HAP-1 (cell line): Measurements from ENCODE around the gene TADA2B.
"Not testable (repeated sequence)": the region's sequence is repeated elsewhere in the genome, so short reads cannot be mapped to it uniquely, and the experiment has no call there.

Experiments used
- DNase-seq, 2 experiments: peaks; one replicate each; pipeline ENCODE4 v3.0.0-alpha.2; 2016 to 2020; ENCODE audit warnings: low spot score in 2 of 2
- H3K27me3 ChIP-seq: fragments of 250-450 bp; sonication (Bioruptor Pico); 2 replicates; pipeline ENCODE4 v1.5.1; 2020; ENCODE audit warnings: low read depth, mild to moderate bottlenecking, moderate library complexity
- H3K36me3 ChIP-seq: fragments of 250-450 bp; sonication (Bioruptor Pico); replicated peaks from 2 replicates; pipeline ENCODE4 v1.5.1; 2020; ENCODE audit warnings: mild to moderate bottlenecking
- H3K4me1 ChIP-seq: fragments of 250-450 bp; sonication (Bioruptor Pico); 2 replicates; pipeline ENCODE4 v1.5.1; 2020; ENCODE audit warnings: mild to moderate bottlenecking
- H3K4me3 ChIP-seq: fragments of 250-450 bp; sonication (Bioruptor Pico); 2 replicates; pipeline ENCODE4 v1.5.1; 2020; ENCODE audit warnings: mild to moderate bottlenecking, moderate library complexity
- H3K9me3 ChIP-seq: fragments of 250-450 bp; sonication (Bioruptor Pico); 2 replicates; pipeline ENCODE4 v1.5.1; 2020; ENCODE audit warnings: mild to moderate bottlenecking, moderate library complexity
- in situ Hi-C: fragments of 300-500 bp; cut with MboI; formaldehyde crosslinking; loops from 3 replicates; pipeline ENCODE4 v1.14.3; 2020; ENCODE audit warnings: low sequenced_read_pairs, inconsistent platforms, mixed read lengths

The TADA2B gene

DNA sequence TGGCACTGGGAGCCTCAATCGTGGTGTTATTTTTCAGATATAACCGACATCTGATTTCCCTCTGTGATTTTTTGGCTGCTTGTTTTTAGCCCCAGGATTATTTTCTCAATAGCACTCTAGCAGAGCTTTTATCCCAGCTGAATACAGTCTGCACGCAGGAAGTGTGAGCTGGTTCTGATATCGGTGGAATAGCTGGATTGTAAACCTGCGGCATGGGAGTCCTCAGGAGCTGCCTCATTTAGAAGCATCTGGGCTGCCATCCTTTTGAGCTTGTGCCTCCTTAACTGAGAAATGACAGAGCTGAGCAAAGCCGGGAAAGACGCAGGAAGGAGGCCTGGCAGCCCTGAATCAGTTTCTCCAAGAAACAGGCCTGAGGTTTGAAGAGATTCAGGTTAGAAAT is 53.1 kb downstream of the TADA2B start:
- in situ Hi-C loops = loop anchor here (25.0 kb wide), 1 partner anchor 834 kb away; the partner anchor contains the start of gene WFS1

DNA sequence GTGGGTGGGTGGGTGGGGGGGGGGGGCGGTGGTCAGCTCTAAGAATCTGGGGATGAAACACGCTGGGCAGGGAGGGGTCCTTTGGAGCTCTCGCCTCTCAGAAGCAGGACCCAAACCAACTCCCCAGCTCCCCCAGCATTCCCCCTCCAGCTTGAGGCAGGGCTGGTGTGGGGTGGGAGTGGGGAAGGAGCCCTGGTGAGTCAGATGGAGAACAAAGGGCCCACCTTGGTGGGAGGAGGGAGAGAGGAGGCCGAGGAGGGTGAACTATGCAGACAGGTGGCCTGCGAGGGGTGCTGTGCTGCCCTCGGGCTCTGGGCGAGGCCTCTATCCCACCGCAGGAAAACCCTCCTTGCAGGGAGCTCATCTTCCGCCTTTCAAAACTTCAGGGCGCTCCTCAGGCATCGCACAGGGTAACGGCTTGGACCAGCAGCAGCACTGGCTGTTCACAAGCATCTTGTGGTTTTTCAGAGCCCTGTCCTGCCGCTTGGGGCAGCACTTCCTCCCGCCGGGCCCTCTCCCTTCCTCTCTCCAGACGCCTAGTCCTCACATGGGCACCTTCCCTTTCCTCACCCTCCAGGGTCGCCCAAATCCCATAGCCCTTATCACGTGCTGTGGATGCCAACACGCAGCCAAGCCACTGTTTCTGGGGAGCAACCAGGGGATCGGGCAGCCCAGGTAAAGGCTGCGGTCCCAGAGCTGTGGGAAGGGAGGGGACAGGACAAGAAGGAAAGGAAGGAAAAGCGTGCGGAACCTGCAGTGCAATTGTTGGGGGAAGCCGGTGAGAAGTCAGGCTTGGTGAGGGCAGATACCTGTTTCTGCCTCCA is 58.7 kb downstream of the TADA2B start:
- no peaks in the 10 kb centered on the region for H3K36me3 ChIP-seq
- peaks cover 3% of the 10 kb centered on the region; the same call in 1 of the 2 replicates for H3K27me3 ChIP-seq
- in situ Hi-C loops = no loop called here
- H3K4me3 ChIP-seq = peak overlapping the region; percentile 54
- DNase-seq = peak; percentile 81 to 87
- H3K4me1 ChIP-seq = peaks cover 14% of the 10 kb centered on the region
- H3K9me3 ChIP-seq = no peaks in the 10 kb centered on the region

More for the DNA sequence above, 53.1 kb downstream of the TADA2B start:
- no peak overlapping the region for H3K4me3 ChIP-seq
- no peaks in the 10 kb centered on the region for H3K4me1 ChIP-seq
- no peaks in the 10 kb centered on the region for H3K36me3 ChIP-seq
- no peaks in the 10 kb centered on the region for H3K9me3 ChIP-seq
- no peak for DNase-seq
- peaks cover 3% of the 10 kb centered on the region; the same call in 1 of the 2 replicates for H3K27me3 ChIP-seq

DNA sequence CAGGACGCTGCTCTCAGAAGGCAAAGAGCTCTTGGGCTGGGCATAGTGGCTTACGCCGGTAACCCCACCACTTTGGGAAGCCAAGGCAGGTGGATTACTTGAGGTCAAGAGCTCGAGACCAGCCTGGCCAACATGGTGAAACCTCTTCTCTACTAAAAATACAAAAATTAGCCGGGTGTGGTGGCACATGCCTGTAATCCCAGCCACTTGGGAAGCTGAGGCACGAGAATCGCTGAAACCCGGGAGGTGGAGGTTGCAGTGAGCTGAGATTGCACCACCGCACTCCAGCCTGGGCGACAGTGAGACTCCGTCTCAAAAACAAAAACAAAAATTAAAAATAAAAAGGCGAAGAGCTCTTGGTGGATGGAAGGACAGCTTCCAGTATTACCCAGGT is 59.3 kb downstream of the TADA2B start:
- in situ Hi-C loops, H3K9me3 ChIP-seq, H3K36me3 ChIP-seq, H3K27me3 ChIP-seq, DNase-seq: not testable (repeated sequence)
- Histone ChIP-seq H3K4me3 (peak overlapping the region; percentile 54), H3K4me1 (peaks cover 14% of the 10 kb centered on the region)

GRCh38 chr4:7103031-7103606 is 59.9 kb downstream of the TADA2B start:
- no peaks in the 10 kb centered on the region for H3K9me3 ChIP-seq
- H3K4me1 ChIP-seq = peaks cover 14% of the 10 kb centered on the region
- H3K36me3 ChIP-seq = no peaks in the 10 kb centered on the region
- in situ Hi-C loops = no loop called here
- H3K27me3 ChIP-seq = peaks cover 3% of the 10 kb centered on the region; the same call in 1 of the 2 replicates
- H3K4me3 ChIP-seq = peak overlapping the region; percentile 54
- peak; percentile 77 to 95 for DNase-seq

- no peaks in the 10 kb centered on the region for H3K27me3 ChIP-seq
- H3K4me3 ChIP-seq = peak overlapping the region; percentile 54
- no peaks in the 10 kb centered on the region for H3K36me3 ChIP-seq
- DNase-seq = peak in 1 of 2 experiments; percentile 22
- no peaks in the 10 kb centered on the region for H3K9me3 ChIP-seq
- in situ Hi-C loops = no loop called here
- H3K4me1 ChIP-seq = peaks cover 14% of the 10 kb centered on the region
Observed at GRCh38 chr4:7103607-7104365, 60.6 kb downstream of the TADA2B start.

GRCh38 chr4:7104366-7105031 is 61.3 kb downstream of the TADA2B start:
- in situ Hi-C loops = no loop called here
- DNase-seq = no peak
- no peaks in the 10 kb centered on the region for H3K9me3 ChIP-seq
- no peak overlapping the region for H3K4me3 ChIP-seq
- H3K36me3 ChIP-seq = no peaks in the 10 kb centered on the region
- H3K27me3 ChIP-seq = no peaks in the 10 kb centered on the region
- peaks cover 14% of the 10 kb centered on the region for H3K4me1 ChIP-seq

DNA sequence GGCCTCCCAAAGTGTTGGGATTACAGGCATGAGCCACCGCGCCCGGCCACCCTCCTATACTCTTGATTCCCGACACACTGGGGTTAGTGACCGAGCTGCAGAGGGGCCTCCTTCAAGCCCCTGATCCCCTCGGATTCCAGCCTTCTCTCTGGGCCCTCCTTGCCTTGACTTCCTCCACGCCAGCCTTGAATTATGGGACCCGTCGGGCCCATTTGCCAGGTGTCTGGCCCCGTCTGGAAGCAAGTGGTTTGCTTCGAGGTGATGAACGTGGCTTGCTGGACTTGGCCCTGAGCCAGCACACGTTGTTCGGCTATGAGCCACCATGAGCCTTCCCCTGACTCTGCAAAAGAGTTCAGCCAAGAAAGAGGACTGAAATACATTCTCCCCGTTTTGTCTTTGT is 62.1 kb downstream of the TADA2B start:
- in situ Hi-C loops = no loop called here
- H3K4me1 ChIP-seq = peaks cover 14% of the 10 kb centered on the region
- DNase-seq = no peak
- H3K27me3 ChIP-seq = no peaks in the 10 kb centered on the region
- H3K36me3 ChIP-seq = no peaks in the 10 kb centered on the region
- no peak overlapping the region for H3K4me3 ChIP-seq
- H3K9me3 ChIP-seq = no peaks in the 10 kb centered on the region

DNA sequence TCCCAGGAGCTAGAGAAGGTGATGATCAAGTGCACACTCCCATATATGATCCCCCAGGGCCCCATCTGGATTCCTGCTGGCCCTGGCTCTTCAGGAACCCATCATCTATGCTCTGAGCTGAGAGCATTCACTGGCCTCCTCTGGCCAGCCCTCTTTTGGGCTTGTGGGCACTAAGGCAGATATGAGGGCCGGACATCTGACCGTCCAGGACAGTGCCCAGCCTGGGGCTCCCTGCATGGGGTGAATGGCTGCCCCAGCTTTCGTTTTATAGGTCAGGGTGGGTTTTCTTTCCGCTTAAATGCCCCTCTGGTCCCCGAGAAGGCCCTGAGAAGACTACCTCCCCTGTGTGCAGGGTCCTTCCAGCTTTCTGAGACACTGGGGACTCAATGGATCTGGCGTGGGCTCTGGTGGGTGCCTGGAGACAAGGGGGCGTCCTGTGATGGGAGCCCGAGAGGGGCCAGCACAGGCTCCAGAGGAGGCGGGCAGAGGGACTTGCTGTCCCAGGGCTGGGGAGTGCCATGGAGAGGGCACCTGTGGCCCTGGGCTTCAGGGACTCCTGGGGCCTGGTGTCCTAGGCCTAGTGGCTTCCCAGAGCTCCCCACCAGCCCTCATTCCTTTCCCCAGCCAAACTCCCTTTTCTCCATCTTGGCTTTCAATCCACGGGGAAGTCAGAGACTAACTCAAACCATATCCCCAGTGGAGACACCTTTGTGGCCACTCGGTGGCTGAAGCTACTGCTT is 64.2 kb downstream of the TADA2B start:
- DNase-seq = no peak
- Histone ChIP-seq H3K4me3 (no peak overlapping the region), H3K27me3 (no peaks in the 10 kb centered on the region), H3K9me3 (no peaks in the 10 kb centered on the region), H3K4me1 (peaks cover 9% of the 10 kb centered on the region), H3K36me3 (no peaks in the 10 kb centered on the region)
- in situ Hi-C loops = no loop called here
